ENCODE results near the gene ZNF497. TPM values are rescaled to one million over a fixed set of nuclear protein-coding genes. Genes with fewer than 3 reads are reported as not detected.

The ZNF497 gene
- total and polyA plus RNA-seq, 2 of the 13 experiments (the other 11 are each of a cell fraction or from before 2014, with no cell fraction given), result 1.5 to 1.9 TPM

GRCh38 chr19:58406818-58407657, 44.5 kb upstream of the ZNF497 start (continued):
- TF ChIP-seq SNAPC4 (CRISPR knock-in tag; IDR thresholded peaks at IDR 0.05) (no peak), HINFP (CRISPR knock-in tag; IDR thresholded peaks at IDR 0.05; ENCODE audit: low read depth) (no peak), FOXC1 (CRISPR knock-in tag; IDR thresholded peaks at IDR 0.05; ENCODE audit: borderline replicate concordance) (0 out of 2 replicates have a peak, but pooled peaks have one; percentile 11), BORCS8-MEF2B (CRISPR knock-in tag; IDR thresholded peaks at IDR 0.05) (peak; percentile 39; the same call in 1 of the 2 replicates), SMC3 (IDR thresholded peaks at IDR 0.05; ENCODE audit: low read length) (peak; percentile 17; the same call in 1 of the 2 replicates), ATF7-NPFF (CRISPR knock-in tag; IDR thresholded peaks at IDR 0.05; ENCODE audit: low read depth) (peak; percentile 5; the same call in 1 of the 2 replicates), ZBTB4 (CRISPR knock-in tag; IDR thresholded peaks at IDR 0.05; ENCODE audit: borderline replicate concordance) (no peak), KLF16 (CRISPR knock-in tag; IDR thresholded peaks at IDR 0.05) (no peak), ELF3 (CRISPR knock-in tag; IDR thresholded peaks at IDR 0.05) (no peak), KDM5B (CRISPR knock-in tag; IDR thresholded peaks at IDR 0.05; ENCODE audit: borderline replicate concordance) (0 out of 2 replicates have a peak, but pooled peaks have one; percentile 30), POGZ (CRISPR knock-in tag; IDR thresholded peaks at IDR 0.05) (0 out of 2 replicates have a peak, but pooled peaks have one; percentile 32), ZNF576 (CRISPR knock-in tag; IDR thresholded peaks at IDR 0.05) (no peak), SMARCC2 (IDR thresholded peaks at IDR 0.05) (no peak), TEAD3 (CRISPR knock-in tag; optimal IDR thresholded peaks at IDR 0.05; ENCODE audit: borderline replicate concordance) (peak; percentile 98)
